IgD-negative memory B cell (primary cell): ENCODE measurements around the gene PFDN6. TPM values are rescaled to one million over a fixed set of nuclear protein-coding genes. Genes with fewer than 3 reads are reported as not detected.

Experiments used
- H3K27ac Mint-ChIP-seq, 3 donors: one replicate each; pipeline ENCODE4 v1.8.0; 2020 to 2022; ENCODE audit warnings: mild to moderate bottlenecking in 3 of 3, mixed read lengths in 3 of 3, moderate library complexity in 1 of 3
- H3K27me3 Mint-ChIP-seq: one replicate; pipeline ENCODE4 v1.8.0; 2021; ENCODE audit warnings: mixed read lengths
- H3K36me3 Mint-ChIP-seq: one replicate; pipeline ENCODE4 v1.8.0; 2020; ENCODE audit warnings: mild to moderate bottlenecking, mixed read lengths
- H3K4me1 Mint-ChIP-seq, 3 donors: one replicate each; pipeline ENCODE4 v1.8.0; 2020 to 2022; ENCODE audit warnings: mixed read lengths in 3 of 3, mild to moderate bottlenecking in 1 of 3
- H3K4me3 Mint-ChIP-seq, 4 donors: one replicate each; pipeline ENCODE4 v1.8.0; 2020 to 2022; ENCODE audit warnings: mild to moderate bottlenecking in 4 of 4, mixed read lengths in 4 of 4, moderate library complexity in 3 of 4
- H3K9me3 Mint-ChIP-seq, 3 donors: one replicate each; pipeline ENCODE4 v1.8.0; 2020 to 2021; ENCODE audit warnings: mixed read lengths in 3 of 3, mild to moderate bottlenecking in 1 of 3
- polyA plus RNA-seq: library from polyadenylated mRNA; unstranded; fragments of 300-500 nt; fragmentation: Illumina TruSeq; gene quantifications from one replicate; pipeline ENCODE4 v1.2.3, GENCODE V29; 2021

PFDN6 gene
- polyA plus RNA-seq, 1 donor from 2014 or later, result 49.3 TPM

DNA sequence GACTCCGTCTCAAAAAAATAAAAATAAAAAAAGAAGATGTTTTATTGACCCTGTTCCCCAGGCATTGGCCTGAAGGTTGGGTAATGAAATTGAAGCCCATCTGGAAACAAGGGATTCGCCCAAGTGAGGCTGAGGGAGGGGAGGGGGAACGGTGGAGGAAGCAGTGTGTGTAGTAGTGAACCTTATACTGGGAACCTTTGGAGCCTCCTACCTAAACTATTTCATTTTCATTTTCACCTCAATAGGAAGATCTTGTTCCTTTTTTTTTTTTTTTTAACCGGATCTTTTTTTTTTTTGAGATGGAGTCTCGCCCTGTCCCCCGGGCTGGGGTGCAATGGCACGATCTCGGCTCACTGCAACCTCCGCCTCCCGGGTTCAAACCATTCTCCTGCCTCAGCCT, 41.3 kb downstream of the PFDN6 start:
- Mint-ChIP-seq H3K36me3 (no peaks in the 10 kb centered on the region), H3K4me1 (peaks cover 18 to 39% (median 27%) of the 10 kb centered on the region in 3 donors), H3K27me3 (no peaks in the 10 kb centered on the region), H3K27ac (peak overlapping the region in 2 of 3 donors; percentile 53 to 84), H3K4me3 (peak overlapping the region in 3 of 4 donors; percentile 21 to 84 (median 79)), H3K9me3 (no peaks in the 10 kb centered on the region)

DNA sequence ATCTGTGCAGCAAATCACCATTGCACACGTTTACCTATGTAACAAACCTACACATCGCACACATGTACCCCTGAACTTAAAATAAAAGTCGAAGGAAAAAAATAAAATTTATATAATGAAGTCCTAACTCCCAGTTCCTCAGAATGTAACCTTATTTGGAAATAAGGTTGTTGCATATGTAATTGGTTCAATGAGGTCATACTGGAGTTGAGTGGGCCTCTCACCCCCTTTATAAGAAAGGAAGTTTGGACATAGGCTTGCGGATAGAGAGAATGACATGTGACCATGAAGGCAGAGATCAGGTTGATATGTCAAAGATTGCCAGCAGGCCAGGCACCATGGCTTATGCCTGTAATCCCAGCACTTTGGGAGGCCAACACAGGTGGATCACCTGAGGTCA, 44.3 kb downstream of the PFDN6 start:
- H3K27ac Mint-ChIP-seq, result no peak overlapping the region
- H3K4me1 Mint-ChIP-seq, result peaks cover 19 to 41% (median 27%) of the 10 kb centered on the region in 3 donors
- peak overlapping the region in 1 of 4 donors; percentile 26 for H3K4me3 Mint-ChIP-seq
- no peaks in the 10 kb centered on the region for H3K36me3 Mint-ChIP-seq
- H3K27me3 Mint-ChIP-seq, result no peaks in the 10 kb centered on the region
- no peaks in the 10 kb centered on the region for H3K9me3 Mint-ChIP-seq

DNA sequence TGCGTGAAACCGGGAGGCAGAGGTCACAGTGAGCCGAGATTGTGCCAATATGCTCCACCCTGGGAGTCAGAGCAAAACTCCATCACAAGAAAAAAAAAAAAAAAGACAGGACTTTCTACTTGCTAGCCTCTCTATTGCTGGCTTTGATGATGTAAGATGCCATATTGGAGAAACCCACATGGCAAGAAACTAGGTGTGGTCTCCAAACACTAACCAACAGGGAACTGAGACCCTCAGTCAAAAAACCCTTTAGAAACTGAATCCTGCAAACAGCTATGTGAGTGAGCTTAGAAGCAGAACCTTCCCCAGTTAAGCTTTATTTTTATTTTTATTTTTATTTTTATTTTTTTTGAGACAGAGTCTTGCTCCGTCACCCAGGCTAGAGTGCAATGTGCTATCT, 46.5 kb downstream of the PFDN6 start:
- no peaks in the 10 kb centered on the region for H3K9me3 Mint-ChIP-seq
- peaks cover 18 to 36% (median 25%) of the 10 kb centered on the region in 3 donors for H3K4me1 Mint-ChIP-seq
- H3K27me3 Mint-ChIP-seq, result no peaks in the 10 kb centered on the region
- no peak overlapping the region for H3K4me3 Mint-ChIP-seq
- H3K36me3 Mint-ChIP-seq, result no peaks in the 10 kb centered on the region
- peak overlapping the region in 1 of 3 donors; percentile 23 for H3K27ac Mint-ChIP-seq

DNA sequence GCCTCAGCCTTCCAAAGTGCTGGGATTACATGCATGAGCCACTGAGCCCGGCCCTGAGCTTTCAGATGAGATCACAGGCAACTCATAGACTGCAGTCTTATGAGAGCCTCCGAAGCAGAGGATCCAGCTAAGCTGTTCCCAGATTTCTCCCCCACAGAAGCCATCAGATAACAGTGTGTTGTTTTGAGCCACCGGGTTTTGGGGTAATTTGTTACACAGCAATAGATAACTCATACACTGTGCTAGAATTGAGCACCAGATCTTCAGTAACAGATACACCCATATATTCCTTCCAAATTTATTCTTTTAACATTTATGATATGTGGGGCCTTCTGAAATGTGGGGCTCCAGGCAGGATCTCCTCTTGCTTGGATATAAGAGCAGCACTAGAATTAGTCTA, 47.1 kb downstream of the PFDN6 start:
- Mint-ChIP-seq H3K9me3 (no peaks in the 10 kb centered on the region), H3K4me1 (peaks cover 18 to 33% (median 23%) of the 10 kb centered on the region in 3 donors), H3K36me3 (no peaks in the 10 kb centered on the region), H3K27ac (no peak overlapping the region), H3K4me3 (peak overlapping the region in 1 of 4 donors; percentile 37), H3K27me3 (no peaks in the 10 kb centered on the region)

DNA sequence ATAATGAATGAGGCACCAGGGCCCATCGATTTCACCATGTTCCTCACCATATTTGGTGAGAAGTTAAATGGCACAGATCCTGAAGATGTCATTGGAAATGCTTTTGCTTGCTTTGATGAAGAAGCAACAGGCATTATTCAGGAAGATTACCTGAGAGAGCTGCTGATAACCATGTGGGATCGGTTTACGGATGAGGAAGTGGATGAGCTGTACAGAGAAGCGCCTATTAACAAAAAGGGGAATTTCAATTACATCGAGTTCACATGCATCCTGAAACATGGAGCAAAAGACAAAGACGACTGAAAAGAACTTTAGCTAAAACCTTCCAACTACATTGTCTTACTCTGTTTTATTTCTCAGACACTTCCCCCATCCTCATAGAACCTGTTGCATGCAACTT, 49.8 kb downstream of the PFDN6 start:
- Mint-ChIP-seq H3K27me3 (no peaks in the 10 kb centered on the region), H3K36me3 (no peaks in the 10 kb centered on the region), H3K9me3 (no peaks in the 10 kb centered on the region), H3K4me1 (peaks cover 21 to 30% (median 29%) of the 10 kb centered on the region in 3 donors), H3K4me3 (peak overlapping the region in 1 of 4 donors; percentile 27), H3K27ac (peak overlapping the region in 1 of 3 donors; percentile 10)

Other genes with a start within 250 kb of the PFDN6 start
- gene HLA-DPA1, start 216.0 kb upstream of the PFDN6 start, polyA plus RNA-seq, result 2,568 TPM
- 2,247 TPM for gene HLA-DPB1, start 213.6 kb upstream of the PFDN6 start, polyA plus RNA-seq
- gene COL11A2, start 97.1 kb upstream of the PFDN6 start, polyA plus RNA-seq, result not detected
- 9.7 TPM for gene RXRB, start 88.9 kb upstream of the PFDN6 start, polyA plus RNA-seq
- gene SLC39A7, start 88.7 kb upstream of the PFDN6 start, polyA plus RNA-seq, result 23.1 TPM
- 30.9 TPM for gene HSD17B8, start 84.9 kb upstream of the PFDN6 start, polyA plus RNA-seq
- gene RING1, start 81.1 kb upstream of the PFDN6 start, polyA plus RNA-seq, result 9.9 TPM
- gene VPS52, start 17.7 kb upstream of the PFDN6 start, polyA plus RNA-seq, result 18.4 TPM
- 9,150 TPM for gene RPS18, start 17.5 kb upstream of the PFDN6 start, polyA plus RNA-seq
- gene B3GALT4, start 12.5 kb upstream of the PFDN6 start, polyA plus RNA-seq, result 35.4 TPM
- 68.7 TPM for gene WDR46, start 362 bp upstream of the PFDN6 start, polyA plus RNA-seq
- gene RGL2, start 9.3 kb downstream of the PFDN6 start, polyA plus RNA-seq, result 19.0 TPM
- 605 TPM for gene TAPBP, start 24.5 kb downstream of the PFDN6 start, polyA plus RNA-seq
- gene ZBTB22, start 28.1 kb downstream of the PFDN6 start, polyA plus RNA-seq, result 14.8 TPM
- 144 TPM for gene DAXX, start 33.4 kb downstream of the PFDN6 start, polyA plus RNA-seq
- 0.23 TPM for gene KIFC1, start 102.2 kb downstream of the PFDN6 start, polyA plus RNA-seq
- 77.0 TPM for gene PHF1, start 121.4 kb downstream of the PFDN6 start, polyA plus RNA-seq
- gene CUTA, start 128.5 kb downstream of the PFDN6 start, polyA plus RNA-seq, result 449 TPM
- 0.54 TPM for gene SYNGAP1, start 130.5 kb downstream of the PFDN6 start, polyA plus RNA-seq
- 9.0 TPM for gene ZBTB9, start 165.0 kb downstream of the PFDN6 start, polyA plus RNA-seq